ENCODE data around the gene GPX4. TPM values are rescaled to one million over a fixed set of nuclear protein-coding genes. Genes with fewer than 3 reads are reported as not detected.

Gene GPX4
- total and polyA plus RNA-seq, 2 of the 13 experiments (the other 11 are each of a cell fraction or from before 2014, with no cell fraction given), result 535 to 613 TPM

GRCh38 chr19:1103708-1104310 is at the start of gene GPX4 (continued):
- TF ChIP-seq ZNF484 (CRISPR knock-in tag; IDR thresholded peaks at IDR 0.05; ENCODE audit: borderline replicate concordance, low read depth) (no peak), ZNF749 (CRISPR knock-in tag; IDR thresholded peaks at IDR 0.05; ENCODE audit: borderline replicate concordance) (no peak; the same call in 1 of the 2 replicates), MTF2 (CRISPR knock-in tag; IDR thresholded peaks at IDR 0.05; ENCODE audit: borderline replicate concordance) (no peak), ZNF260 (CRISPR knock-in tag; IDR thresholded peaks at IDR 0.05; ENCODE audit: borderline replicate concordance, low read depth) (no peak), SRSF4 (IDR thresholded peaks at IDR 0.05; ENCODE audit: low read depth, low read length, poor library complexity, severe bottlenecking) (no peak), RARA (CRISPR knock-in tag; IDR thresholded peaks at IDR 0.05) (no peak), ZNF501 (CRISPR knock-in tag; IDR thresholded peaks at IDR 0.05) (peak; percentile 61), ZNF503 (CRISPR knock-in tag; IDR thresholded peaks at IDR 0.05) (no peak), FOXA1 (IDR thresholded peaks at IDR 0.05) (no peak), FOXA1 (CRISPR knock-in tag; IDR thresholded peaks at IDR 0.05) (no peak), ZMYM4 (CRISPR knock-in tag; IDR thresholded peaks at IDR 0.05) (no peak), RNF219 (CRISPR knock-in tag; IDR thresholded peaks at IDR 0.05) (no peak), ZNF30 (CRISPR knock-in tag; IDR thresholded peaks at IDR 0.05) (no peak), MXD3 (CRISPR knock-in tag; IDR thresholded peaks at IDR 0.05) (no peak), ZBTB7B (CRISPR knock-in tag; IDR thresholded peaks at IDR 0.05) (no peak), TOPORS (CRISPR knock-in tag; IDR thresholded peaks at IDR 0.05) (no peak; the same call in 1 of the 2 replicates), FOXK2 (IDR thresholded peaks at IDR 0.05) (no peak), PHF21A (CRISPR knock-in tag; IDR thresholded peaks at IDR 0.05) (0 out of 2 replicates have a peak, but pooled peaks have one; percentile 39), ZNF547 (CRISPR knock-in tag; IDR thresholded peaks at IDR 0.05) (peak; percentile 81; the same call in 1 of the 2 replicates), ZNF790 (CRISPR knock-in tag; IDR thresholded peaks at IDR 0.05; ENCODE audit: borderline replicate concordance) (peak; percentile 92; the same call in 1 of the 2 replicates), ZNF468 (CRISPR knock-in tag; IDR thresholded peaks at IDR 0.05) (no peak), MTA1 (CRISPR knock-in tag; IDR thresholded peaks at IDR 0.05; ENCODE audit: borderline replicate concordance) (no peak)
- TF ChIP-seq, protein P1, sequence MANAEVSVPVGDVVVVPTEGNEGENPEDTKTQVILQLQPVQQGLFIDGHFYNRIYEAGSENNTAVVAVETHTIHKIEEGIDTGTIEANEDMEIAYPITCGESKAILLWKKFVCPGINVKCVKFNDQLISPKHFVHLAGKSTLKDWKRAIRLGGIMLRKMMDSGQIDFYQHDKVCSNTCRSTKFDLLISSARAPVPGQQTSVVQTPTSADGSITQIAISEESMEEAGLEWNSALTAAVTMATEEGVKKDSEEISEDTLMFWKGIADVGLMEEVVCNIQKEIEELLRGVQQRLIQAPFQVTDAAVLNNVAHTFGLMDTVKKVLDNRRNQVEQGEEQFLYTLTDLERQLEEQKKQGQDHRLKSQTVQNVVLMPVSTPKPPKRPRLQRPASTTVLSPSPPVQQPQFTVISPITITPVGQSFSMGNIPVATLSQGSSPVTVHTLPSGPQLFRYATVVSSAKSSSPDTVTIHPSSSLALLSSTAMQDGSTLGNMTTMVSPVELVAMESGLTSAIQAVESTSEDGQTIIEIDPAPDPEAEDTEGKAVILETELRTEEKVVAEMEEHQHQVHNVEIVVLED (CRISPR knock-in tag; IDR thresholded peaks at IDR 0.05; ENCODE audit: borderline replicate concordance), result peak; percentile 43; the same call in 1 of the 2 replicates
- TF ChIP-seq, protein P2, sequence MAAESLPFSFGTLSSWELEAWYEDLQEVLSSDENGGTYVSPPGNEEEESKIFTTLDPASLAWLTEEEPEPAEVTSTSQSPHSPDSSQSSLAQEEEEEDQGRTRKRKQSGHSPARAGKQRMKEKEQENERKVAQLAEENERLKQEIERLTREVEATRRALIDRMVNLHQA (CRISPR knock-in tag; IDR thresholded peaks at IDR 0.05), result no peak
- TF ChIP-seq, protein P3, sequence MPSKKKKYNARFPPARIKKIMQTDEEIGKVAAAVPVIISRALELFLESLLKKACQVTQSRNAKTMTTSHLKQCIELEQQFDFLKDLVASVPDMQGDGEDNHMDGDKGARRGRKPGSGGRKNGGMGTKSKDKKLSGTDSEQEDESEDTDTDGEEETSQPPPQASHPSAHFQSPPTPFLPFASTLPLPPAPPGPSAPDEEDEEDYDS (CRISPR knock-in tag; IDR thresholded peaks at IDR 0.05), result peak; percentile 94
